Measurements from ENCODE around the gene UQCC3. TPM values are rescaled to one million over a fixed set of nuclear protein-coding genes. Genes with fewer than 3 reads are reported as not detected.

UQCC3 gene
- total and polyA plus RNA-seq, 10 of the 15 experiments (the other 5 are each of a cell fraction or from before 2014, with no cell fraction given) = 1.3 to 20.5 (median 8.2) TPM

GRCh38 chr11:62627713-62628112 lies 43.8 kb upstream of the UQCC3 start:
- in situ Hi-C loops (cut with MboI) = no loop called here
- intact Hi-C loops (cut with micrococcal nuclease; ENCODE audit: unreplicated experiment) = no loop called here
- ChIA-PET SMC1A (ENCODE audit: uncharacterized antibody, unreplicated experiment) (interaction anchor here (0.9 to 1.5 kb wide), 2 partner anchors 13 to 17 kb away, joined by 4 read pairs; no protein-coding TSS in a partner anchor), CTCF (no interaction called here), RAD21 (ENCODE audit: unreplicated experiment) (no interaction called here), POLR2A (interaction anchor here (1.0 kb wide), 1 partner anchor 14 kb away, joined by 3 read pairs; no protein-coding TSS in a partner anchor)
- ATAC-seq (no peak), FAIRE-seq (no peak), DNase-seq (ENCODE audit: low read depth, low spot score) (no peak)
- Histone ChIP-seq H3K36me3 (ENCODE audit: control insufficient read depth in 2 of 2, insufficient read depth in 2 of 2, low read length in 1 of 2) (peaks cover 38 to 40% of the 10 kb centered on the region in 2 experiments), H3K79me2 (ENCODE audit: control insufficient read depth, insufficient read depth, low read length) (no peaks in the 10 kb centered on the region), H3K4me2 (ENCODE audit: control insufficient read depth, insufficient read depth) (no peak overlapping the region), H3K4me3 (no peak overlapping the region), H3K9me3 (replicated peaks; ENCODE audit: control insufficient read depth, insufficient read depth, low read length) (no peaks in the 10 kb centered on the region), H3K4me1 (ENCODE audit: control insufficient read depth, insufficient read depth, low read length) (no peaks in the 10 kb centered on the region), H2AFZ (ENCODE audit: control insufficient read depth, low read depth, low read length) (no peak overlapping the region), H4K20me1 (ENCODE audit: control insufficient read depth, insufficient read depth) (no peaks in the 10 kb centered on the region), H3K27me3 (replicated peaks in 1 of 2; ENCODE audit: control insufficient read depth in 2 of 2, insufficient read depth in 2 of 2, low read length in 1 of 2) (no peaks in the 10 kb centered on the region), H3K9ac (ENCODE audit: control insufficient read depth, insufficient read depth, low read length) (no peak overlapping the region), H3K27ac (ENCODE audit: control insufficient read depth, insufficient read depth) (no peak overlapping the region)
- no TSS peak for BruUV-seq (replicated peaks)
- WGBS (ENCODE audit: insufficient coverage, insufficient replicate concordance, low lambda C conversion rate, missing lambda C conversion rate) = 83% methylated on average over 2 of the region's 3 CpGs
- TF ChIP-seq IKZF2 (IDR thresholded peaks at IDR 0.05) = no peak
- 0 out of 6 replicates have a peak, but pooled peaks of 1 of the 3 experiments have one; percentile 10 for TF ChIP-seq CTCF (IDR thresholded peaks at IDR 0.05 in 2 of 3, conservative IDR thresholded peaks at IDR 0.05 in 1 of 3; ENCODE audit: control insufficient read depth in 2 of 3, extremely low read depth in 1 of 3, insufficient read depth in 1 of 3, low read depth in 3 of 3, low read length in 3 of 3)
- no peak for TF ChIP-seq FOXK2 (IDR thresholded peaks at IDR 0.05)
- no peak for TF ChIP-seq SIX5 (IDR thresholded peaks at IDR 0.05; ENCODE audit: low read depth, low read length, severe bottlenecking)

- Histone ChIP-seq H3K4me1 (ENCODE audit: control insufficient read depth, insufficient read depth, low read length) (no peaks in the 10 kb centered on the region), H2AFZ (ENCODE audit: control insufficient read depth, low read depth, low read length) (no peak overlapping the region), H3K4me2 (ENCODE audit: control insufficient read depth, insufficient read depth) (no peak overlapping the region), H4K20me1 (ENCODE audit: control insufficient read depth, insufficient read depth) (no peaks in the 10 kb centered on the region), H3K27me3 (replicated peaks in 1 of 2; ENCODE audit: control insufficient read depth in 2 of 2, insufficient read depth in 2 of 2, low read length in 1 of 2) (no peaks in the 10 kb centered on the region), H3K9me3 (replicated peaks; ENCODE audit: control insufficient read depth, insufficient read depth, low read length) (no peaks in the 10 kb centered on the region), H3K9ac (ENCODE audit: control insufficient read depth, insufficient read depth, low read length) (no peak overlapping the region), H3K36me3 (ENCODE audit: control insufficient read depth in 2 of 2, insufficient read depth in 2 of 2, low read length in 1 of 2) (peaks cover 34 to 44% of the 10 kb centered on the region in 2 experiments), H3K79me2 (ENCODE audit: control insufficient read depth, insufficient read depth, low read length) (no peaks in the 10 kb centered on the region), H3K4me3 (no peak overlapping the region), H3K27ac (ENCODE audit: control insufficient read depth, insufficient read depth) (no peak overlapping the region)
- FAIRE-seq (no peak), DNase-seq (ENCODE audit: low read depth, low spot score) (no peak), ATAC-seq (no peak)
- no TSS peak for BruUV-seq (replicated peaks)
- intact Hi-C loops (cut with micrococcal nuclease; ENCODE audit: unreplicated experiment) = no loop called here
- ChIA-PET SMC1A (ENCODE audit: uncharacterized antibody, unreplicated experiment) (no interaction called here), RAD21 (ENCODE audit: unreplicated experiment) (interaction anchor here (0.6 kb wide), 1 partner anchor 13 kb away, joined by 3 read pairs; no protein-coding TSS in a partner anchor), POLR2A (no interaction called here), CTCF (no interaction called here)
- in situ Hi-C loops (cut with MboI) = no loop called here
- 100% methylated on average over 6 of the region's 6 CpGs for WGBS (ENCODE audit: insufficient coverage, insufficient replicate concordance, low lambda C conversion rate, missing lambda C conversion rate)
- no peak for TF ChIP-seq GATAD2B (conservative IDR thresholded peaks at IDR 0.05; ENCODE audit: low read depth)
- no peak for TF ChIP-seq RBBP5 (conservative IDR thresholded peaks at IDR 0.05)
- no peak for TF ChIP-seq PML (IDR thresholded peaks at IDR 0.05; ENCODE audit: low read length)
- no peak for TF ChIP-seq NBN (IDR thresholded peaks at IDR 0.05)
- TF ChIP-seq BRCA1 (IDR thresholded peaks at IDR 0.05; ENCODE audit: low read depth, low read length) = no peak
- TF ChIP-seq SMC3 (IDR thresholded peaks at IDR 0.05; ENCODE audit: borderline replicate concordance, low read length) = no peak
- no peak for TF ChIP-seq CTCF (IDR thresholded peaks at IDR 0.05 in 2 of 3, conservative IDR thresholded peaks at IDR 0.05 in 1 of 3; ENCODE audit: control insufficient read depth in 2 of 3, extremely low read depth in 1 of 3, insufficient read depth in 1 of 3, low read depth in 3 of 3, low read length in 3 of 3)
- no peak for TF ChIP-seq SUZ12 (IDR thresholded peaks at IDR 0.05; ENCODE audit: unreplicated experiment)
These were observed 39.0 kb upstream of the UQCC3 start for GRCh38 chr11:62632492-62632891.
